Keratinocyte (primary cell): ENCODE measurements around the gene KRTAP10-11. TPM values are rescaled to one million over a fixed set of nuclear protein-coding genes. Genes with fewer than 3 reads are reported as not detected.

Experiments used
- DNase-seq: peaks from one replicate; pipeline ENCODE4 v3.0.0-alpha.2; 2011; ENCODE audit warnings: low read depth, missing footprints, low spot score
- FAIRE-seq: peaks from 2 replicates; lab custom pipeline; 2011; peaks lifted over from hg19 to GRCh38; lab: Jason Lieb, UNC
- H2AFZ ChIP-seq: 2 replicates; pipeline ENCODE4 v1.6.0; 2012; ENCODE audit warnings: low read length, control low read depth, inconsistent platforms; ENCODE audit not compliant: control insufficient read depth
- H3K27ac ChIP-seq: 2 replicates; pipeline ENCODE4 v1.5.1; 2011; ENCODE audit warnings: low read length; ENCODE audit not compliant: control insufficient read depth, insufficient read depth
- H3K27me3 ChIP-seq: 3 replicates; pipeline ENCODE4 v1.6.0; 2011; ENCODE audit warnings: low read length; ENCODE audit not compliant: control insufficient read depth, insufficient read depth; ENCODE audit errors: extremely low read depth
- H3K36me3 ChIP-seq, 2 experiments: 2 replicates in 1 of 2; 3 replicates in 1 of 2; pipeline ENCODE4 v1.5.1; 2011; ENCODE audit warnings: low read length in 2 of 2, mild to moderate bottlenecking in 1 of 2; ENCODE audit not compliant: control insufficient read depth in 2 of 2, insufficient read depth in 2 of 2; ENCODE audit errors: extremely low read depth in 1 of 2
- H3K4me1 ChIP-seq: 3 replicates; pipeline ENCODE4 v1.5.1; 2011; ENCODE audit warnings: low read length; ENCODE audit not compliant: control insufficient read depth, insufficient read depth; ENCODE audit errors: extremely low read depth
- H3K4me2 ChIP-seq: 3 replicates; pipeline ENCODE4 v1.6.0; 2011; ENCODE audit warnings: low read depth, low read length; ENCODE audit not compliant: control insufficient read depth, insufficient read depth; ENCODE audit errors: extremely low read depth
- H3K4me3 ChIP-seq, 3 experiments: fragments of 200-600 bp in 1 of 3; sonication (generic) in 1 of 3; 2 replicates in 2 of 3; 3 replicates in 1 of 3; pipeline ENCODE4 v1.5.1; 2011 to 2016; ENCODE audit warnings: low read length in 3 of 3, mild to moderate bottlenecking in 3 of 3, control low read depth in 2 of 3, inconsistent platforms in 1 of 3, low read depth in 1 of 3, mixed read lengths in 1 of 3, mixed run types in 1 of 3, moderate library complexity in 1 of 3; ENCODE audit not compliant: control insufficient read depth in 2 of 3, insufficient read depth in 2 of 3; ENCODE audit errors: extremely low read depth in 1 of 3
- H3K79me2 ChIP-seq: 2 replicates; pipeline ENCODE4 v1.6.0; 2012; ENCODE audit warnings: low read length; ENCODE audit not compliant: control insufficient read depth, insufficient read depth
- H3K9ac ChIP-seq: 3 replicates; pipeline ENCODE4 v1.6.0; 2011; ENCODE audit warnings: low read length; ENCODE audit not compliant: control insufficient read depth, insufficient read depth; ENCODE audit errors: extremely low read depth
- H3K9me1 ChIP-seq: 3 replicates; pipeline ENCODE4 v1.6.0; 2011; ENCODE audit warnings: low read length; ENCODE audit not compliant: control insufficient read depth, insufficient read depth; ENCODE audit errors: extremely low read depth
- H3K9me3 ChIP-seq: 2 replicates; pipeline ENCODE4 v1.5.1; 2012; ENCODE audit warnings: low read depth, low read length; ENCODE audit not compliant: control insufficient read depth
- H4K20me1 ChIP-seq: 3 replicates; pipeline ENCODE4 v1.6.0; 2011; ENCODE audit warnings: low read length; ENCODE audit not compliant: control insufficient read depth, insufficient read depth; ENCODE audit errors: extremely low read depth
- EZH2 ChIP-seq: IDR thresholded peaks from one replicate; pipeline ENCODE4 v1.6.1; 2012; ENCODE audit warnings: inconsistent platforms, mild to moderate bottlenecking, low read length, moderate library complexity
- dilution Hi-C: fragments of 300-500 bp; cut with MboI; formaldehyde crosslinking; loops from one replicate; pipeline ENCODE4 v1.7.0; 2020; ENCODE audit warnings: low sequenced_read_pairs; ENCODE audit not compliant: extremely low pct_ligation_motif_present
- polyA plus RNA-seq, 5 experiments: library from polyadenylated mRNA; depleted of rRNA in 3 of 5; stranded (reverse) in 3 of 5; stranded (forward) in 1 of 5; unstranded in 1 of 5; fragments of >200 nt; gene quantifications; 1 replicate in 1 of 5; 2 replicates in 3 of 5; 3 replicates in 1 of 5; pipeline versions ENCODE4 v1.2.1 to v1.2.3, GENCODE V29; 2011 to 2012; ENCODE audit warnings: missing spikeins in 2 of 5, low read depth in 1 of 5, low replicate concordance in 1 of 5
- small RNA-seq, 3 experiments: library from RNA; depleted of rRNA; stranded (forward); fragments of <200 nt; gene quantifications; one replicate each; pipeline ENCODE3, GENCODE V24; 2012; ENCODE audit warnings: low read depth in 3 of 3, low replicate concordance in 1 of 3; ENCODE audit not compliant: insufficient read length in 3 of 3
- TF ChIP-seq, protein P1 (sequence below), 3 experiments: IDR thresholded peaks in 1 of 3; conservative IDR thresholded peaks in 1 of 3; optimal IDR thresholded peaks in 1 of 3; 2 replicates in 2 of 3; 3 replicates in 1 of 3; pipeline versions ENCODE3 to v1.5.1; 2011; ENCODE audit warnings: low read length in 3 of 3, mild to moderate bottlenecking in 3 of 3, moderate library complexity in 2 of 3, control low read depth in 1 of 3, inconsistent platforms in 1 of 3; ENCODE audit not compliant: insufficient read depth in 2 of 3; ENCODE audit errors: extremely low read depth in 1 of 3

Gene KRTAP10-11
- polyA plus RNA-seq, 1 donor (not counting 4 experiments of a cell fraction or from before 2014, with no cell fraction given) = not detected

DNA sequence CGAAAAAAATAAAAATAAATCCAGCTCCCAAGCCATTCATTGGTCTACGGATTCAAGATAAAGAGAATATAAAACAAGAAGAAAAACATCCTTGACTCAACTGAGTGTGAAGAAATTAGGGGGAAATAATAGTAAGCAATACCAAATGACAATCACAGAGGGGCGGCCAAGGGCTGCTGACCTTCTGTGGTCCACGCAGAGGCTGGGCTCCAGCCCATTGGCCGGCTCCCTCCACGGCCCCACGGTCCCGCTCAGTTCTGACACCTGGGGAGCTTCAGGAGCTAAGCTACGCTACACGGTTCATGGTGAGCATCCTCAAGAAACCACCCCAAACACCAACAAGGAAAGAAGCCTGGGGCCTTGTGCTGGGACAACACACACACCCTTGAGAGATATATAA is 50.4 kb downstream of the KRTAP10-11 start:
- Histone ChIP-seq H3K9me1 (no peaks in the 10 kb centered on the region), H4K20me1 (no peaks in the 10 kb centered on the region), H3K4me3 (no peak overlapping the region), H3K4me2 (no peak overlapping the region), H3K9ac (no peak overlapping the region), H3K79me2 (no peaks in the 10 kb centered on the region), H3K4me1 (no peaks in the 10 kb centered on the region), H3K36me3 (no peaks in the 10 kb centered on the region), H3K27me3 (peaks cover 14% of the 10 kb centered on the region), H3K9me3 (no peaks in the 10 kb centered on the region), H2AFZ (no peak overlapping the region), H3K27ac (no peak overlapping the region)
- TF ChIP-seq, protein P1, sequence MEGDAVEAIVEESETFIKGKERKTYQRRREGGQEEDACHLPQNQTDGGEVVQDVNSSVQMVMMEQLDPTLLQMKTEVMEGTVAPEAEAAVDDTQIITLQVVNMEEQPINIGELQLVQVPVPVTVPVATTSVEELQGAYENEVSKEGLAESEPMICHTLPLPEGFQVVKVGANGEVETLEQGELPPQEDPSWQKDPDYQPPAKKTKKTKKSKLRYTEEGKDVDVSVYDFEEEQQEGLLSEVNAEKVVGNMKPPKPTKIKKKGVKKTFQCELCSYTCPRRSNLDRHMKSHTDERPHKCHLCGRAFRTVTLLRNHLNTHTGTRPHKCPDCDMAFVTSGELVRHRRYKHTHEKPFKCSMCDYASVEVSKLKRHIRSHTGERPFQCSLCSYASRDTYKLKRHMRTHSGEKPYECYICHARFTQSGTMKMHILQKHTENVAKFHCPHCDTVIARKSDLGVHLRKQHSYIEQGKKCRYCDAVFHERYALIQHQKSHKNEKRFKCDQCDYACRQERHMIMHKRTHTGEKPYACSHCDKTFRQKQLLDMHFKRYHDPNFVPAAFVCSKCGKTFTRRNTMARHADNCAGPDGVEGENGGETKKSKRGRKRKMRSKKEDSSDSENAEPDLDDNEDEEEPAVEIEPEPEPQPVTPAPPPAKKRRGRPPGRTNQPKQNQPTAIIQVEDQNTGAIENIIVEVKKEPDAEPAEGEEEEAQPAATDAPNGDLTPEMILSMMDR (optimal IDR thresholded peaks at IDR 0.05 in 1 of 3, IDR thresholded peaks at IDR 0.05 in 1 of 3, conservative IDR thresholded peaks at IDR 0.05 in 1 of 3; ENCODE audit: extremely low read depth in 1 of 3, insufficient read depth in 2 of 3, low read length in 3 of 3) = no peak
- no peak for TF ChIP-seq EZH2
- DNase-seq (no peak), FAIRE-seq (no peak)
- dilution Hi-C loops = no loop called here

Small RNA genes within 50 kb of the gene (small RNA-seq; reads per million reads assigned to genes)
- gene KRTAP12-6P = 0 reads per million in 3 experiments

Other genes with a start within 250 kb of the KRTAP10-11 start
- 1.4 to 1.9 TPM (median 1.6 TPM) in 3 replicates for gene LRRC3, start 190.9 kb upstream of the KRTAP10-11 start, polyA plus RNA-seq
- not detected in 3 replicates for gene KRTAP10-1, start 106.2 kb upstream of the KRTAP10-11 start, polyA plus RNA-seq
- gene KRTAP10-2, start 94.9 kb upstream of the KRTAP10-11 start, polyA plus RNA-seq = not detected in 3 replicates
- not detected in 3 replicates for gene KRTAP10-3, start 87.6 kb upstream of the KRTAP10-11 start, polyA plus RNA-seq
- gene KRTAP10-4, start 72.7 kb upstream of the KRTAP10-11 start, polyA plus RNA-seq = 0.06 TPM in 1 of 3 replicates, not detected in the others
- gene KRTAP10-5, start 65.8 kb upstream of the KRTAP10-11 start, polyA plus RNA-seq = not detected in 3 replicates
- not detected in 3 replicates for gene KRTAP10-6, start 53.9 kb upstream of the KRTAP10-11 start, polyA plus RNA-seq
- gene KRTAP10-7, start 45.8 kb upstream of the KRTAP10-11 start, polyA plus RNA-seq = not detected in 3 replicates
- not detected in 3 replicates for gene KRTAP10-8, start 34.3 kb upstream of the KRTAP10-11 start, polyA plus RNA-seq
- not detected in 3 replicates for gene KRTAP10-9, start 19.3 kb upstream of the KRTAP10-11 start, polyA plus RNA-seq
- gene KRTAP10-10, start 9.1 kb upstream of the KRTAP10-11 start, polyA plus RNA-seq = not detected in 3 replicates
- not detected in 3 replicates for gene KRTAP12-4, start 8.2 kb downstream of the KRTAP10-11 start, polyA plus RNA-seq
- gene KRTAP12-3, start 11.5 kb downstream of the KRTAP10-11 start, polyA plus RNA-seq = not detected in 3 replicates
- gene KRTAP12-2, start 20.5 kb downstream of the KRTAP10-11 start, polyA plus RNA-seq = not detected in 3 replicates
- not detected in 3 replicates for gene KRTAP12-1, start 35.7 kb downstream of the KRTAP10-11 start, polyA plus RNA-seq
- not detected in 3 replicates for gene KRTAP10-12, start 50.8 kb downstream of the KRTAP10-11 start, polyA plus RNA-seq
- 0.07 to 0.12 TPM in 2 of 3 replicates, not detected in the other for gene TSPEAR, start 65.2 kb downstream of the KRTAP10-11 start, polyA plus RNA-seq
- gene UBE2G2, start 155.4 kb downstream of the KRTAP10-11 start, polyA plus RNA-seq = 82.0 to 114 TPM (median 106 TPM) in 3 replicates
- 69.3 to 132 TPM (median 115 TPM) in 3 replicates for gene SUMO3, start 171.6 kb downstream of the KRTAP10-11 start, polyA plus RNA-seq
- gene PTTG1IP, start 227.3 kb downstream of the KRTAP10-11 start, polyA plus RNA-seq = 132 to 140 TPM (median 137 TPM) in 3 replicates